ENCODE data around the gene ZC3H18. TPM values are rescaled to one million over a fixed set of nuclear protein-coding genes. Genes with fewer than 3 reads are reported as not detected.

ZC3H18 gene
- total and polyA plus RNA-seq, 5 donors from 2014 or later, result 10.9 to 162 (median 13.6) TPM

DNA sequence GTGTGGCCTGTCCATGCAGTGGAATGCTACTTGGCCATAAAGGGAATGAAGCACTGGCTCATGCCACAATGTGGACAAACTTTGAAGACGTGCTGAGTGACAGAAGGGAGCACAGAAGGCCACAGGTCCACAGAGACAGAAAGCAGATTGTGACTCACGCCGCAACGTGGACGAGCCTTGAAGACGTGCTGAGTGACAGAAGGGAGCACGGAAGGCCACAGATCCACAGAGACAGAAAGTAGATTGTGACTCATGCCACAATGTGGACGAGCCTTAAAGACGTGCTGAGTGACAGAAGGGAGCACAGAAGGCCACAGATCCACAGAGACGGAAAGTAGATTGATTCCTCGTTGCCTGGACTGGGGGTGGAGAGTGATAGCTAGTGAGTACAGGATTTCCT, 19.2 kb downstream of the ZC3H18 start:
- ATAC-seq (ENCODE audit: low read depth in 2 of 2), result peak; percentile 57 to 72
- peak overlapping the region; percentile 94 to 99 (median 96) for H3K27ac Mint-ChIP-seq
- Histone ChIP-seq H3K4me3 (ENCODE audit: low read depth, low read length) (peak overlapping the region; percentile 81), H3K27ac (ENCODE audit: insufficient read depth, low read length, poor library complexity, severe bottlenecking) (peak overlapping the region; percentile 86), H3K9me3 (ENCODE audit: control insufficient read depth in 2 of 2, low read length in 2 of 2) (no peaks in the 10 kb centered on the region), H3K27me3 (ENCODE audit: control insufficient read depth, insufficient read depth, low read length) (no peaks in the 10 kb centered on the region), H3K36me3 (ENCODE audit: control insufficient read depth, insufficient read depth, low read length) (peaks cover 21% of the 10 kb centered on the region), H3K4me1 (ENCODE audit: control insufficient read depth, insufficient read depth, low read length, poor library complexity, severe bottlenecking) (peaks cover 71% of the 10 kb centered on the region)
- peak overlapping the region; percentile 77 to 93 (median 84) for H3K4me3 Mint-ChIP-seq
- peaks cover 29% of the 10 kb centered on the region for H3K36me3 Mint-ChIP-seq
- DNase-seq, result peak; percentile 23 to 72 (median 31)
- peaks cover 25 to 94% (median 59%) of the 10 kb centered on the region in 4 donors for H3K4me1 Mint-ChIP-seq
- H3K27me3 Mint-ChIP-seq, result no peaks in the 10 kb centered on the region
- peaks cover 0 to 1% (median 0%) of the 10 kb centered on the region in 7 donors for H3K9me3 Mint-ChIP-seq

DNA sequence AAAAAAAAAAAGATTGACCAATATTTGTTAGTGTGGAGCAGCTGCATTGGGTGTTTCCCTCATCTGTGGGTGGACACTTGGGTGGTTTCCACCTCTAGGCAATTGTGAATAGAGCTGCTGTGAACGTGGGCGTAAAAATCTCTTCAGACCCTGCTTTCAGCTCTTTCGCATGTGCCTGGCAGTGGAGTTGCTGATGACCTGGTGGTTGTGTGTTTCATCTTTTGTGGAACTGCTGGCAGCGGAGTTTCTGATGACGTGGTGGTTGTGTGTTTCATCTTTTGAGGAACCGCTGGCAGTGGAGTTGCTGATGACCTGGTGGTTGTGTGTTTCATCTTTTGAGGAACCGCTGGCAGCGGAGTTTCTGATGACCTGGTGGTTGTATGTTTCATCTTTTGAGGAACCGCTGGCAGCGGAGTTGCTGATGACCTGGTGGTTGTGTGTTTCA, 21.4 kb downstream of the ZC3H18 start:
- peaks cover 21% of the 10 kb centered on the region for H3K36me3 ChIP-seq (ENCODE audit: control insufficient read depth, insufficient read depth, low read length)
- ATAC-seq (ENCODE audit: low read depth in 2 of 2), result no peak

DNA sequence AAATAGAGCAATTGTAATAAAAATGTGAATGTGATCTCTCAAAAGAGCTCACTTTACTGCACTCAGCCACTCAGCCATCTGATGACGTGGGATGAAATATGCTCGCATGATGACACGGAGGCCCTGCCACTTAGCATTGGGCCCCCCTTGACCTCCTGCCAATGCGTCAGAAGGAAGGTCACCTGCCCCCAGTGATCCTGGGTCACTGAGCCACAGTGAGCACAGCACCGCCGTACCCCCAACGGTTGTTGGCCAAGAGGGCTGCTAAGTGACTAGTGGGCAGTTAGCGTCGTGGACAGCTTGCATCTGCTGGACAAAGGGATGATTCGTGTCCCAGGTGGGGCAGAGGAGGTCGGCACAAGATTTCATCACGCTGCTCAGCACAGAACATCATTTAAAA, 22.9 kb downstream of the ZC3H18 start:
- Histone ChIP-seq H3K27me3 (ENCODE audit: control insufficient read depth, insufficient read depth, low read length) (no peaks in the 10 kb centered on the region), H3K36me3 (ENCODE audit: control insufficient read depth, insufficient read depth, low read length) (peaks cover 16% of the 10 kb centered on the region), H3K4me1 (ENCODE audit: control insufficient read depth, insufficient read depth, low read length, poor library complexity, severe bottlenecking) (peaks cover 52% of the 10 kb centered on the region), H3K4me3 (ENCODE audit: low read depth, low read length) (no peak overlapping the region), H3K9me3 (ENCODE audit: control insufficient read depth in 2 of 2, low read length in 2 of 2) (no peaks in the 10 kb centered on the region), H3K27ac (ENCODE audit: insufficient read depth, low read length, poor library complexity, severe bottlenecking) (peak overlapping the region; percentile 86)
- H3K27ac Mint-ChIP-seq, result peak overlapping the region; percentile 59 to 98 (median 90)
- DNase-seq, result no peak
- peaks cover 16 to 72% (median 49%) of the 10 kb centered on the region in 4 donors for H3K4me1 Mint-ChIP-seq
- no peak for ATAC-seq (ENCODE audit: low read depth in 2 of 2)
- no peaks in the 10 kb centered on the region for H3K27me3 Mint-ChIP-seq
- no peak overlapping the region for H3K4me3 Mint-ChIP-seq
- H3K36me3 Mint-ChIP-seq, result peaks cover 22% of the 10 kb centered on the region
- no peaks in the 10 kb centered on the region for H3K9me3 Mint-ChIP-seq

More for the DNA sequence above, 21.4 kb downstream of the ZC3H18 start:
- Histone ChIP-seq H3K27me3 (ENCODE audit: control insufficient read depth, insufficient read depth, low read length) (no peaks in the 10 kb centered on the region), H3K4me3 (ENCODE audit: low read depth, low read length) (peak overlapping the region; percentile 89), H3K27ac (ENCODE audit: insufficient read depth, low read length, poor library complexity, severe bottlenecking) (peak overlapping the region; percentile 86), H3K9me3 (ENCODE audit: control insufficient read depth in 2 of 2, low read length in 2 of 2) (no peaks in the 10 kb centered on the region), H3K4me1 (ENCODE audit: control insufficient read depth, insufficient read depth, low read length, poor library complexity, severe bottlenecking) (peaks cover 66% of the 10 kb centered on the region)
- Mint-ChIP-seq H3K9me3 (no peaks in the 10 kb centered on the region), H3K4me3 (peak overlapping the region; percentile 82 to 95 (median 86)), H3K27me3 (no peaks in the 10 kb centered on the region), H3K36me3 (peaks cover 32% of the 10 kb centered on the region), H3K27ac (peak overlapping the region; percentile 96 to 98 (median 98)), H3K4me1 (peaks cover 21 to 77% (median 52%) of the 10 kb centered on the region in 4 donors)
- DNase-seq, result peak; percentile 13 to 66 (median 47)

DNA sequence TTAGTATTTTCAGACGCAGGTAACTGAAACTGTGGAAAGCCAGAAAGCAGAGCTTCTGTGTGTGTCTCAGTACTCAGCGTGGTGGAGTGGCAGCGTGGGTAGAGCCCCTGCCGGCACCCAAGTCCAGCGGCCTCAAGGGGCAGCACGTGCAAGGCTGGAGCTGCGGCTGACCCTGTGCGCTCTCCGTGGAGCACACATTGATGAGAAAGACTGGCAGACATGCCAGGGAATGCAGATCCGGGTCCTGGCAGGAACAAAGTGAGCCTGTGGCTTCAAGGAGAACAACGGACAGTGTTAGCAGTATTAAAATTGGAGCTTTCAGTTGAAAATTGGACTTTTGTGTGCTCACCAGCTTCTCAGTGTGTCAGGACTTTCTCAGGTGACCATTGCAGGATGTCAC, 23.3 kb downstream of the ZC3H18 start:
- Mint-ChIP-seq H3K27ac (peak overlapping the region; percentile 20 to 98 (median 90)), H3K4me3 (peak overlapping the region in 1 of 4 donors; percentile 36), H3K27me3 (no peaks in the 10 kb centered on the region), H3K4me1 (peaks cover 16 to 67% (median 45%) of the 10 kb centered on the region in 4 donors), H3K9me3 (no peaks in the 10 kb centered on the region), H3K36me3 (peaks cover 22% of the 10 kb centered on the region)
- Histone ChIP-seq H3K27me3 (ENCODE audit: control insufficient read depth, insufficient read depth, low read length) (no peaks in the 10 kb centered on the region), H3K36me3 (ENCODE audit: control insufficient read depth, insufficient read depth, low read length) (peaks cover 19% of the 10 kb centered on the region), H3K4me1 (ENCODE audit: control insufficient read depth, insufficient read depth, low read length, poor library complexity, severe bottlenecking) (peaks cover 47% of the 10 kb centered on the region), H3K27ac (ENCODE audit: insufficient read depth, low read length, poor library complexity, severe bottlenecking) (peak overlapping the region; percentile 86), H3K4me3 (ENCODE audit: low read depth, low read length) (no peak overlapping the region), H3K9me3 (ENCODE audit: control insufficient read depth in 2 of 2, low read length in 2 of 2) (no peaks in the 10 kb centered on the region)
- DNase-seq (no peak), ATAC-seq (ENCODE audit: low read depth in 2 of 2) (no peak)

DNA sequence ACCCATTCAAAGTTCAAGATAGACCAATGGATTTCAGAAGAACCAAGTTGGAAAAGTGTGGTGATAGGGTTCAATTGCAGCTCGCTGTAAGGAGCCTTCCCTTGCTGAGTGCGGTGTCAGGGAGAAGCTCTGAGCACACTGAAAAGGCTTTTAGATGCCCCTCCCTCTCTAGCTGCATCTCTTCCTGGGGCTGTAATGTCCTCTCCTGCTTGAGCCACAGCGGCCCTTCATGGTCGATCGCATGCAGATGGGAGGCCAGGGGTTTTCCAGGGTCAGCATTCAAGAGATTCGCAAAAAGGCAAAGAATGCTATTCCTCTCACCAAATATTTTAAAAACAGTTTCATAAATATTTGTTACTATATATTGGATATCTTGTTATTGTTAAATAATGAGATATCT, 23.7 kb downstream of the ZC3H18 start:
- no peak overlapping the region for H3K4me3 ChIP-seq (ENCODE audit: low read depth, low read length)
- H3K4me1 ChIP-seq (ENCODE audit: control insufficient read depth, insufficient read depth, low read length, poor library complexity, severe bottlenecking), result peaks cover 45% of the 10 kb centered on the region
- Mint-ChIP-seq H3K27ac (peak overlapping the region; percentile 20 to 98 (median 90)), H3K27me3 (no peaks in the 10 kb centered on the region), H3K4me1 (peaks cover 14 to 63% (median 41%) of the 10 kb centered on the region in 4 donors), H3K9me3 (no peaks in the 10 kb centered on the region), H3K36me3 (peaks cover 22% of the 10 kb centered on the region), H3K4me3 (peak overlapping the region in 2 of 4 donors; percentile 33 to 36)
- H3K36me3 ChIP-seq (ENCODE audit: control insufficient read depth, insufficient read depth, low read length), result peaks cover 22% of the 10 kb centered on the region
- no peak for DNase-seq
- H3K27ac ChIP-seq (ENCODE audit: insufficient read depth, low read length, poor library complexity, severe bottlenecking), result peak overlapping the region; percentile 38
- ATAC-seq (ENCODE audit: low read depth in 2 of 2), result no peak
- no peaks in the 10 kb centered on the region for H3K27me3 ChIP-seq (ENCODE audit: control insufficient read depth, insufficient read depth, low read length)
- no peaks in the 10 kb centered on the region for H3K9me3 ChIP-seq (ENCODE audit: control insufficient read depth in 2 of 2, low read length in 2 of 2)

DNA sequence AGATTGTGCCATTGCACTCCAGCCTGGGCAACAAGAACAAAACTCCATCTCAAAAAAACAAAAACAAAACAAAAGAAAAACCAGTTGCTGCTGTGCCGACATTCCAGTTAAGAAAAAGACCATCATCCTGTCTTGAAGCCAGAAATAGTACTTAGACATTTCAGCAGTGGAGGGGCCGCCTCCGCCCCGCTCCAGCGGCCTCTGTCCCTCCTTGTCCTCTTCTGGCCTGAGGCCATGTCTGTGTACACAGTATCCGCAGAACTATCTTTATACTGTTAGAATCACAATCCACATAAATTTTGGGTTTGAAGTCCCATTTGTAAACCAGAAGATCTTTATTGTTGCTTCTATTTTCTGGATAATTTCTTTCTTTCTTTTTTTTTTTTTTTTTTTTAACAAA, 24.9 kb downstream of the ZC3H18 start:
- Mint-ChIP-seq H3K4me1 (peaks cover 5 to 54% (median 31%) of the 10 kb centered on the region in 4 donors), H3K27me3 (no peaks in the 10 kb centered on the region), H3K27ac (peak overlapping the region in 2 of 3 donors; percentile 29 to 86), H3K4me3 (no peak overlapping the region), H3K9me3 (no peaks in the 10 kb centered on the region), H3K36me3 (peaks cover 22% of the 10 kb centered on the region)
- ATAC-seq (ENCODE audit: low read depth in 2 of 2) (no peak), DNase-seq (no peak)
- peaks cover 37% of the 10 kb centered on the region for H3K4me1 ChIP-seq (ENCODE audit: control insufficient read depth, insufficient read depth, low read length, poor library complexity, severe bottlenecking)
- no peak overlapping the region for H3K4me3 ChIP-seq (ENCODE audit: low read depth, low read length)
- H3K27ac ChIP-seq (ENCODE audit: insufficient read depth, low read length, poor library complexity, severe bottlenecking), result no peak overlapping the region
- no peaks in the 10 kb centered on the region for H3K9me3 ChIP-seq (ENCODE audit: control insufficient read depth in 2 of 2, low read length in 2 of 2)
- peaks cover 34% of the 10 kb centered on the region for H3K36me3 ChIP-seq (ENCODE audit: control insufficient read depth, insufficient read depth, low read length)
- no peaks in the 10 kb centered on the region for H3K27me3 ChIP-seq (ENCODE audit: control insufficient read depth, insufficient read depth, low read length)

DNA sequence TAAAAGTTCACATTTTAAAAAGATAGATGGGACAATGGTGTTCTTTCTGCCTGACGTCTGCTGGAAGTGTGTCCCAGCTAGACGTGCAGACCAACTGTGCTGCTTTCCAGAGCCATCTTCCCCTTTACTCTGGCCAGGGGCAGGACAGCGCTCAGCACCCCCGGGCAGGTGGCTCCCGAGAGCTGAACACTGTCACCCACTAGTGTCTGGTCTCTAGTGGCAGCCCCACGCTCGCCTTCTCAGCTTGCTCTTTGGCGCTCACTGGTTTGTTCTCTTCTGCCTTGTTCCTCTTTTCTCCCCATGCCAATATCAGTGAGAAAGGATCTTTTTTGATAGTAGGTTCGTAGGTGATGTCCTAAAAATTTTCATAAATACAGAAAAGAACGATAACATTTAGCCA, 25.7 kb downstream of the ZC3H18 start:
- Mint-ChIP-seq H3K27me3 (no peaks in the 10 kb centered on the region), H3K4me3 (no peak overlapping the region), H3K4me1 (peaks cover 5 to 50% (median 27%) of the 10 kb centered on the region in 4 donors), H3K9me3 (no peaks in the 10 kb centered on the region), H3K36me3 (peaks cover 28% of the 10 kb centered on the region), H3K27ac (peak overlapping the region in 2 of 3 donors; percentile 32 to 46)
- DNase-seq, result no peak
- Histone ChIP-seq H3K27ac (ENCODE audit: insufficient read depth, low read length, poor library complexity, severe bottlenecking) (no peak overlapping the region), H3K36me3 (ENCODE audit: control insufficient read depth, insufficient read depth, low read length) (peaks cover 41% of the 10 kb centered on the region), H3K4me3 (ENCODE audit: low read depth, low read length) (no peak overlapping the region), H3K27me3 (ENCODE audit: control insufficient read depth, insufficient read depth, low read length) (no peaks in the 10 kb centered on the region), H3K4me1 (ENCODE audit: control insufficient read depth, insufficient read depth, low read length, poor library complexity, severe bottlenecking) (peaks cover 29% of the 10 kb centered on the region), H3K9me3 (ENCODE audit: control insufficient read depth in 2 of 2, low read length in 2 of 2) (no peaks in the 10 kb centered on the region)
- ATAC-seq (ENCODE audit: low read depth in 2 of 2), result no peak

DNA sequence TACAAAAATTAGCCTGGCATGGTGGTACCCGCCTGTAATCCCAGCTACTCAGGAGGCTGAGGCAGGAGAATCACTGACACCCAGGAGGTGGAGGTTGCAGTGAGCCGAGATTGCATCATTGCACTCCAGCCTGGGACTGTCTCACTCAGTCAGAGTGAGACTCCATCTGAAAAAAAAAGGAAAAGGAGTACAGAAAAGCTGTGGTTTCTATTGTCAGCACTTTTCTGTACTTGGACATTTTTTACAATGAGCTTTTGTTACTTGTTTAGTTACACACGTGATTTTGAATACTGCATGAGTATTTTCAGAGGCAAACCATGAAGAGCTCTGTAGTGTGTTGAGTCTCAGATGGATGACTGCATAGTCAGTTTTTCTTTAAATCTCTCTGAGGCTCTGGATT, 26.3 kb downstream of the ZC3H18 start:
- Histone ChIP-seq H3K4me1 (ENCODE audit: control insufficient read depth, insufficient read depth, low read length, poor library complexity, severe bottlenecking) (peaks cover 24% of the 10 kb centered on the region), H3K27me3 (ENCODE audit: control insufficient read depth, insufficient read depth, low read length) (no peaks in the 10 kb centered on the region), H3K4me3 (ENCODE audit: low read depth, low read length) (no peak overlapping the region), H3K36me3 (ENCODE audit: control insufficient read depth, insufficient read depth, low read length) (peaks cover 46% of the 10 kb centered on the region), H3K27ac (ENCODE audit: insufficient read depth, low read length, poor library complexity, severe bottlenecking) (no peak overlapping the region), H3K9me3 (ENCODE audit: control insufficient read depth in 2 of 2, low read length in 2 of 2) (no peaks in the 10 kb centered on the region)
- H3K27ac Mint-ChIP-seq, result peak overlapping the region in 2 of 3 donors; percentile 32 to 71
- no peak overlapping the region for H3K4me3 Mint-ChIP-seq
- peaks cover 5 to 44% (median 24%) of the 10 kb centered on the region in 4 donors for H3K4me1 Mint-ChIP-seq
- DNase-seq, result no peak
- no peaks in the 10 kb centered on the region for H3K27me3 Mint-ChIP-seq
- no peaks in the 10 kb centered on the region for H3K9me3 Mint-ChIP-seq
- H3K36me3 Mint-ChIP-seq, result peaks cover 29% of the 10 kb centered on the region
- ATAC-seq (ENCODE audit: low read depth in 2 of 2), result no peak
